Right hindlimb (tissue), 1 donor: Measurements from ENCODE around the gene SLC38A3.
"Not testable (repeated sequence)": the region's sequence is repeated elsewhere in the genome, so short reads cannot be mapped to it uniquely, and the experiment has no call there.

ENCODE experiments used
- DNase-seq: peaks from one replicate; pipeline ENCODE4 v3.0.0-alpha.2; 2018

SLC38A3 gene

DNA sequence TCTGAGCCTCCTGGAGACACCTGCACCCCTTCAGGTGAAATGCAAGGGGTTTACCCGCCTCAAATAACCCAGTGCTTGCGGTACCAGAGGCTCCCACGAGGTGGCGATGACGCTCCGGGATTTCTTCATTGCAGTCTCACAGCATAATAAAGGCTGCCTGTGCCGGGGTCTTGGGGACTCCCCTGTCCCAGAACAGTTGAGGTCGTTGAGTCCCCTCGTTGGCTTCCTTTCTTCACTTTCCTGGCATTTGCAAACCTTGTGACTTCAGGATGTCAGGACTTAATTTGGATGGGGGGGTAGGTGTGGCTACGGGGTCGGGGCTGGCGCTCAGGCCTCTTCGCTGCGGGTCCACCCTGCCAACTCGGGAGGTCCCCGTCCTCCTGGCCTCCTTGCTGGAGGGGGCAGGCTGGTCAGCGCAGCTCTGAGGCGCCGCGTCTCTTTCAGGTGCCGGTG is 12.4 kb upstream of the SLC38A3 start:
- DNase-seq, result peak; percentile 82

- DNase-seq, result peak; percentile 33
These were observed 11.8 kb upstream of the SLC38A3 start for GRCh38 chr3:50193286-50193685.

- no peak for DNase-seq
These were observed 11.3 kb upstream of the SLC38A3 start for GRCh38 chr3:50193746-50194127.

DNA sequence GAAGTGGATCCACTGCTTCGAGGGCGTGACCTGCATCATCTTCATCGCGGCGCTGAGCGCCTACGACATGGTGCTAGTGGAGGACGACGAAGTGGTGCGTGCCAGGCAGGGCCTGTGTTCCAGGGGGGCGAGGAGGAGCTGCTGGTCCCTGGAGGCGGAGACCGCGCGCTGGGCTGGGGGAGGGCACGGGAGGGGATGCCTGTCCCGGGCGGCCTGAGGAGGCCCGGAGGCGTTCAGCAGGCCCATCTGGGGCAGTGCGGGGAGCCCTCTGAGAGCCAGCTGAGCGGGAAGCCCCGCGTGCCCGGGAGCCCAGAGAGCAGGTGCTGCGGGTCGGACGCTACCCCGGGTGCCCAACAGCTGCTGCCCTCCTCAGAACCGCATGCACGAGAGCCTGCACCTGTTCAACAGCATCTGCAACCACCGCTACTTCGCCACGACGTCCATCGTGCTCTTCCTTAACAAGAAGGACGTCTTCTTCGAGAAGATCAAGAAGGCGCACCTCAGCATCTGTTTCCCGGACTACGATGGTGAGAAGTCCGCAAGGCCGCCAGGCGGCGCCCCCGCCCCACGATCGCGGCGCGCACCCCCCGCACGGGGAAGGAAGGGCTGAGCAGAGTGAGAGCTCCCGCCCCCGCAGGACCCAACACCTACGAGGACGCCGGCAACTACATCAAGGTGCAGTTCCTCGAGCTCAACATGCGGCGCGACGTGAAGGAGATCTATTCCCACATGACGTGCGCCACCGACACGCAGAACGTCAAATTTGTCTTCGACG is 10.8 kb upstream of the SLC38A3 start:
- DNase-seq, result peak; percentile 82

GRCh38 chr3:50194903-50195500 is 10.1 kb upstream of the SLC38A3 start:
- no peak for DNase-seq

DNA sequence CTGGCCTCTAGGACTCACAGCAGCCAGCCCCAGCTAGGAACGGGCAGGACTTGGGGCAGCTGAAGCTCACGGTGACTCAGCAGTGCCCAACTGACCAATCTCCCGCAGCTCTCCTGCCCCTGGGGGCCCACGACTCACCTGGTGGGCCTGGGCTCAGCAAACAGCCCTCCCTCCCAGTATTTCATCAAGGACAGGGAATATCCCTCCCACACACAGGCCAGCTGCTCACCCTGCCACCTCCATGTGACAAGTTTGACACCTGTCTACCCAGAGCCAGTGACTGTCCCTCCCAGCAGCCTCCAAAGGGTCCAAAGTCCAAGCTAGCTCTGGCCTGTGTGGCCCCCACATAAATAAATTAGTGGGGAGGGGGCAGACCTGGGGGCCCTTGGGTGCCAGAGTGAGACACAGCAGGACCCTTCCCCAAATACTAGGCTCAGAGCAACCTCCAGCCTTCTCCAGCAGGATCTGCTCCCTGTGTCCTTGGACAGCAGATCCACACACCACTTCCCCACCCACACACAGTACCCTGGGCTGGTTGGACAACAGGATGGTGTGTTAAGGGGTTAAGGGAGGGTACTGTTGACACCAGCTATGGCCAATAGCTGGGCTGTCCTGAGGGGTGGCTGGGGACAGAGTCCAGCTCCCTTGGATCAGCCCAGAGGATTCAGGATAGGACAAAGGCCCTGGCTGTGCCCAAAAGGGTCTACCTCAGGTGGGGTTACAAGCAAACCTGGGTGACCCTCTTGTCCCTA is 9.4 kb upstream of the SLC38A3 start:
- DNase-seq, result no peak

- DNase-seq, result no peak
These were observed 8.7 kb upstream of the SLC38A3 start for GRCh38 chr3:50196253-50196801.

- no peak for DNase-seq
These were observed 3.3 kb upstream of the SLC38A3 start for GRCh38 chr3:50201573-50202315.

- DNase-seq, result no peak
These were observed 2.5 kb upstream of the SLC38A3 start for GRCh38 chr3:50202353-50203112.

GRCh38 chr3:50203113-50203808 is 1.8 kb upstream of the SLC38A3 start:
- DNase-seq, result no peak

DNA sequence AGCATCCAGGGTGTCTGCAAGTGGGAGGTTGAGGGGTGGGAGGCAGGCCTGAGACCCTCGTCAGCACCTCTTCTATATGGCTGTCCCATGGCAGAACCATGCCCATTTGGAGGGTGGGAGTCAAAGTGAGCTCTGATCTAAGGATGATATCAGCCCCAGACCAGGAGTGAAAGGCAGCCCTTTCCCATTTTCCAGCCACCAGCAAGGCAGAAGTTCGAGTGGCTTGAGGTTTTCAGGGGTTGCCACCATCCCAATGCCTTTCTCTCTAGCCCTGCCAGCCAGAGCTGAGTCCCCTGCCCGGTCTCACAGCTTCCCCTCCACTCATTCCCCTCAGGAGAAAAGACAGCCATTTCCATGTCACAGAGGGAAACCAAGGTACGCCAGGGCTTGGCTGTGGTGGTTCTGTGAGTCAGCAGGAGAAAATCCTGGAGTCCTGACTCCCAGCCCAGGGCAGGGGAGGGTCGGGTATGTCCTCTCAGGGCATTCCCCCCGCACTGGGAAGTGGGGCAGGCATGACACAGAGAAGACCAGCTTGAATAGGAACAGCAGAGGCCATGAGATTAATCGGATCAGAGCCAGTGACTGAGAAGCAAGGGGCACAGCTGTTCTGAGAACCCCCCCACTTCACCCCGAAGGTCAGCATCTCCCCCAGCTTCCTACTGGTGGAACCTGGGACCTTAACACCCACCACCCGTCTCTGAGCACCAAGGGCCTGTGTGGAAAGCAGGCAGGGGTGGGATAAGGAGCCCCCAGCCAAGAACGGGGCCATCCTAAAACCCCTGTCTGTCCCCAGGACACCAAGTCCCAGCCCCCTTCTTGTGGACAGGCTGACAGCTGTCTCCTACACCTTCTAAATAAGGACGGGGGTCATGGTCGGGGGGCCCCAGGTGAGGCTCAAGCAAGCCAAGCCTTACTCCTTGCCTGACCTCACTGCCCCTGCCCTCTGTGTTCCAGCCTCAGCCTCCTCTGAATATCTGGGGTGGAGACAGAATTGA is 965 bp upstream of the SLC38A3 start:
- no peak for DNase-seq

DNA sequence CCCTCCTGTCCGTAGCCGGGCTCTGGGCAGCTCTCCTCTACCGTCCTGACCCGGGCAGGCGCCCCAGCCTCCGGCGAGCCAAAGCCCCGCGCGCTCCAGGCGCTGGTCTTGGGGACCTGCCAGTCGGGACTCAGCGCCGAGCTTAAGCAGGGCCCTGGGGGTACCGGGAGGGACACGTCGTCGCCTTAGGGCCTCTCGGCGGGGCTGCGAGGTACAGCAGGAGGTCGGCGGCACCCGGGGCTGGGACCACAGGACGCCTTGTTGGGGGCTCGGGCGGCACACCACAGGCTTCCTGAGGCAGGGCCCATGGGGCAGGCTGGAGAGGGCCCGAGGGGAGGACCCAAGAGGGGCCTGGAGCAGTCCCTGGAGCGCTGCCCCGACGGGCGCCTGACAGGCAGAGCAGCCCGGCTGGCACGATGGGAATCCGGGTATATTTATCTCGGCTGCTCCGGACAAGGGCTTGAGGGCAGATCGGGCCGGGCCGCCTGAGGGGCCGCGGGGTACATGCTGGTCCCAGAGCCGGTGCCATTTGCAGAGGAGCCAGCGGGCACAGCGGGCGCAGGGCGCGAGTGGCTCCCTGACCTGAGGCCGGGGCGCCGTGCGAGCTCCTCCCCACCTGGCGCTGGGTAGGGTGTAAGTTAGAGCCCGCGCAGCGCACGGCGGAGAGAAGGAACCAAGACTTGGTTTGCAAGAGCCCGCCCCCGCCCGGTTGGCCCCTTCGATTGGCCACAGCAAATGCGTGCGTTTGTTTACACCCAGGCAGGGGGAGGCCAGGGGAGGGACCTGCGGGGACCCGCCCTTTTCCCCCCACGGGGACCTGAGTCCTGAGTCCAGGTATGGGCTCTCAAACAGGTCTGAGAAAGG is 574 bp downstream of the SLC38A3 start:
- no peak for DNase-seq

GRCh38 chr3:50207359-50208042 is 2.4 kb downstream of the SLC38A3 start:
- no peak for DNase-seq

DNA sequence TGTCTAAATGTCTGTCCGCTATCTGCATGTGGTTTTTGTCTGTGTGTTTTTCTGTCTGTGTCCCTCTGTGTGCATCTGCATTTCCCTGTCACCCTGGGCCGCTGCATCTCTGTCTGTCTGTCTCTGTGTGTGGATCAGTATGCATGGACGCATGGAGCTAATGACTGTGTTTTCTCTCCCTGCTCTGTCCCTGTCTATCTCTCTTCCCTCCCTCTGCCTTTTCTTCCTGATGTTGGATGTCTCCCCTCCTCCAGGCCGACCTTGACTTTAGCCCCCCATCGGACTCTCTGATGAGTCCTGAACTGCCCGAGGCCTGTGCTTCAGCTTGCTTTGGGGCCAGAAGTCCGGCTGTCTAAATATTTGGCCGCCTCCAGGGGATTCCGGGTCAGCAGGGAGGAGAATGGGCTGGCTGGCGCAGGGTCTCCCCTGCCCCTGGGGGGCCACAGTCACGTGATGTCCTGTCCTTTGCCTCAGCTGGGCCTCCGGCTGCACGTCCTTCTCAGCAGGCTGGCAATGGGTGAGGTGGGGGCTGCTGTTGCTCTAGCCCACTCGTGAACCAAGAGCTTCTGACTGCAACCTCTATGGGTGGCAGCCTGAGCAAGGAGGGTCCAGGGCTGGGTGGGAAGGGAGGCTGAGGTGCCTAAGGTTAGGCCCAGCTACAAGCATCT is 3.7 kb downstream of the SLC38A3 start:
- no peak for DNase-seq

- DNase-seq, result no peak
These were observed 5.1 kb downstream of the SLC38A3 start for GRCh38 chr3:50210176-50210509.

DNA sequence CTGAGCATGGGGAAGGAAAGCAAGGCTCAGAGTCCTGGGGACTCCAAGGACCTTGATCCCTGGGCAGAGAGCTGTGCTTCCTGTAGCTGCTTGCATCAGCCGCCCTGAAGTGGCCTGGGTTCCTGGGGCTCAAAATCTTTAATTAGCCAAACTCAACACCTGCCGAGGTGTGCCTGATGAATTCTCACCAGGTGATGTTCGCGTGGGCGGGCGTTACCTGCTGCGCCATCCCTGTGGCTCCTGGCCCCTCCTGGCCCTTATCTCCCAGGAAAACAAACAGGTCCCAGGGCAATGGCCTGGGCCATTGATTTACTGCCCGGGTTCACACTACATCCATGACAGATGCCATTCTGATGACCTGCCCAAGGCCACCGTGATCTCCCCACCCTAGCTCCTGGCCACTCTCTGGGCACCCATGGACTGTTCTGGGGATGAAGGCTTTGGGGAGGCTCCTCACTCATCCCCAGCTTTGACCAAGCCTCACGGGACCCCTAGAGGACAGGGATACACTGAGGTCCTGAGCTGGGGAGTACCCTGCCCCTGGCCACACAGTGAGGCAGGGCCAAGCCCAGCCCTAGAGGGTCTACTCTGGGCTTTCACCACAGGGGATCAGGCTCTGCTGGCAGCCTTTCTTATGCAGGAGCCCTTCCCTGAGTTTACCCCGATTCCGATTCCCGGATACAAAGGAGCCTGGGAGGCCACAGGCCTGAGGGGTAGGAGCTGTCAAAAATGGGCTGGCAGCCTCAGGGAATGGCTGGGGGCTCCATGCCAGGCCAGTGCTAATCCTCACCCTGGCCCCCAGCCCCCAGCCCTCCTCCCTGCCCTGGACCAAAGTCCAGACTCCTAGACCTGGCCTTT is 5.7 kb downstream of the SLC38A3 start:
- DNase-seq, result no peak

DNA sequence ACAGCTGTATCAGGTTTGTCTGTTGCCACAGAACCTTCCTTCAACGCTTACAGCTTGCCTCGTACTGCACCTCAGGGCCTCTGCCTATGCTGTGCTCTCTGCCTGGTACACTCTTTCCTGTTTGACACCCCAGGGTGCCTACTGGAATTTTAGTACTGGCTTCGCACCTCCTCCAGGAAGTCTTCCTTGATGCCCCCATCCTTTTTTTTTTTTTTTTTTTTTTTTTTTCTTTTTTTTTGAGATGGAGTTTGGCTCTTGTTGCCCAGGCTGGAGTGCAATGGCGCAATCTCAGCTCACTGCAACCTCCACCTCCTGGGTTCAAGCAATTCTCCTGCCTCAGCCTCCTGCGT is 6.3 kb downstream of the SLC38A3 start:
- not testable (repeated sequence) for DNase-seq
